Effector memory CD4-positive, alpha-beta T cell (primary cell): ENCODE measurements around the gene GPN2.
"Not testable (repeated sequence)": the region's sequence is repeated elsewhere in the genome, so short reads cannot be mapped to it uniquely, and the experiment has no call there.

Source experiments
- DNase-seq, 3 donors: peaks; one replicate each; pipeline ENCODE4 v3.0.0-alpha.2; 2020
- H3K27ac ChIP-seq: 2 replicates; pipeline ENCODE4 v1.7.0; 2013; ENCODE audit warnings: mild to moderate bottlenecking, low read length, moderate library complexity; ENCODE audit not compliant: insufficient read depth, poor library complexity, severe bottlenecking
- H3K27me3 ChIP-seq: replicated peaks from 2 replicates; pipeline ENCODE4 v1.7.0; 2013; ENCODE audit warnings: mild to moderate bottlenecking, low read length; ENCODE audit not compliant: insufficient read depth, control insufficient read depth, poor library complexity, severe bottlenecking
- H3K36me3 ChIP-seq: 2 replicates; pipeline ENCODE4 v1.7.0; 2013; ENCODE audit warnings: mild to moderate bottlenecking, low read length, moderate library complexity; ENCODE audit not compliant: control insufficient read depth, insufficient read depth
- H3K4me1 ChIP-seq: 2 replicates; pipeline ENCODE4 v1.7.0; 2013; ENCODE audit warnings: low read length, mild to moderate bottlenecking; ENCODE audit not compliant: control insufficient read depth, insufficient read depth, poor library complexity, severe bottlenecking
- H3K4me3 ChIP-seq: 2 replicates; pipeline ENCODE4 v1.7.0; 2013; ENCODE audit warnings: low read length, low read depth, mild to moderate bottlenecking; ENCODE audit not compliant: insufficient read depth, poor library complexity, severe bottlenecking
- H3K9me3 ChIP-seq: 2 replicates; pipeline ENCODE4 v1.7.0; 2013; ENCODE audit warnings: mild to moderate bottlenecking, low read length, moderate library complexity; ENCODE audit not compliant: control insufficient read depth

Gene GPN2

GRCh38 chr1:26877326-26877725, 12.8 kb downstream of the GPN2 start:
- no peak overlapping the region for H3K27ac ChIP-seq
- H3K9me3 ChIP-seq, result no peaks in the 10 kb centered on the region
- H3K4me3 ChIP-seq, result no peak overlapping the region
- no peaks in the 10 kb centered on the region for H3K27me3 ChIP-seq
- peaks cover 44% of the 10 kb centered on the region for H3K36me3 ChIP-seq
- DNase-seq, result no peak
- no peaks in the 10 kb centered on the region for H3K4me1 ChIP-seq

- DNase-seq, result no peak
- H3K27ac ChIP-seq, result no peak overlapping the region
- H3K4me3 ChIP-seq, result no peak overlapping the region
- no peaks in the 10 kb centered on the region for H3K27me3 ChIP-seq
- peaks cover 24% of the 10 kb centered on the region for H3K36me3 ChIP-seq
- H3K4me1 ChIP-seq, result no peaks in the 10 kb centered on the region
- H3K9me3 ChIP-seq, result no peaks in the 10 kb centered on the region
These were observed 15.2 kb downstream of the GPN2 start for GRCh38 chr1:26874896-26875295.

- H3K36me3 ChIP-seq, result peaks cover 12% of the 10 kb centered on the region
- not testable (repeated sequence) for H3K27ac ChIP-seq, H3K9me3 ChIP-seq
These were observed 17.0 kb downstream of the GPN2 start for GRCh38 chr1:26873097-26873496.

GRCh38 chr1:26864610-26865480, 25.2 kb downstream of the GPN2 start:
- H3K9me3 ChIP-seq, result no peaks in the 10 kb centered on the region
- peak overlapping the region; percentile 82 for H3K4me3 ChIP-seq
- no peaks in the 10 kb centered on the region for H3K27me3 ChIP-seq
- H3K36me3 ChIP-seq, result no peaks in the 10 kb centered on the region
- DNase-seq, result peak; percentile 89 to 93 (median 92)
- H3K27ac ChIP-seq, result peak overlapping the region; percentile 70
- H3K4me1 ChIP-seq, result peaks cover 8% of the 10 kb centered on the region

More at GRCh38 chr1:26873097-26873496, 17.0 kb downstream of the GPN2 start:
- not testable (repeated sequence) for DNase-seq, H3K27me3 ChIP-seq, H3K4me3 ChIP-seq, H3K4me1 ChIP-seq

GRCh38 chr1:26863685-26864077, 26.4 kb downstream of the GPN2 start:
- H3K27ac ChIP-seq, result no peak overlapping the region
- H3K36me3 ChIP-seq, result no peaks in the 10 kb centered on the region
- DNase-seq, result no peak
- H3K9me3 ChIP-seq, result no peaks in the 10 kb centered on the region
- H3K27me3 ChIP-seq, result no peaks in the 10 kb centered on the region
- H3K4me1 ChIP-seq, result peaks cover 8% of the 10 kb centered on the region
- H3K4me3 ChIP-seq, result peak overlapping the region; percentile 82

GRCh38 chr1:26862781-26863684, 27.1 kb downstream of the GPN2 start, which contains the start of gene SFN:
SFN (plus strand) TSS chr1:26863149; CDS start chr1:26863213, 64 bp downstream.
- H3K36me3 ChIP-seq, result no peaks in the 10 kb centered on the region
- peak within 1 kb of the TSS; percentile 70 for H3K27ac ChIP-seq
- no peaks in the 10 kb centered on the region for H3K9me3 ChIP-seq
- DNase-seq, result peak; percentile 30 to 35 (median 30)
- H3K4me1 ChIP-seq, result peaks cover 8% of the 10 kb centered on the region
- no peaks in the 10 kb centered on the region for H3K27me3 ChIP-seq
- peak within 1 kb of the TSS; percentile 82 for H3K4me3 ChIP-seq

GRCh38 chr1:26861889-26862378, 28.1 kb downstream of the GPN2 start:
- DNase-seq, result no peak
- peaks cover 8% of the 10 kb centered on the region for H3K4me1 ChIP-seq
- H3K27ac ChIP-seq, result no peak overlapping the region
- H3K4me3 ChIP-seq, result no peak overlapping the region
- H3K27me3 ChIP-seq, result no peaks in the 10 kb centered on the region
- H3K36me3 ChIP-seq, result peaks cover 9% of the 10 kb centered on the region
- no peaks in the 10 kb centered on the region for H3K9me3 ChIP-seq

- no peak overlapping the region for H3K4me3 ChIP-seq
- H3K4me1 ChIP-seq, result peaks cover 8% of the 10 kb centered on the region
- peaks cover 15% of the 10 kb centered on the region for H3K36me3 ChIP-seq
- no peaks in the 10 kb centered on the region for H3K27me3 ChIP-seq
- no peak for DNase-seq
- no peaks in the 10 kb centered on the region for H3K9me3 ChIP-seq
- no peak overlapping the region for H3K27ac ChIP-seq
These were observed 28.8 kb downstream of the GPN2 start for GRCh38 chr1:26861286-26861701.

GRCh38 chr1:26858891-26859640, 31.0 kb downstream of the GPN2 start:
- no peak overlapping the region for H3K4me3 ChIP-seq
- no peaks in the 10 kb centered on the region for H3K27me3 ChIP-seq
- H3K27ac ChIP-seq, result no peak overlapping the region
- no peaks in the 10 kb centered on the region for H3K9me3 ChIP-seq
- peaks cover 37% of the 10 kb centered on the region for H3K36me3 ChIP-seq
- H3K4me1 ChIP-seq, result peaks cover 6% of the 10 kb centered on the region
- no peak for DNase-seq
